GM12891 (cell line): ENCODE data around the gene CD46.

Source experiments
- PAX5 ChIP-seq: IDR thresholded peaks from 2 replicates; pipeline ENCODE4 v1.6.1; 2011; ENCODE audit warnings: low read length, moderate library complexity, mild to moderate bottlenecking; ENCODE audit not compliant: insufficient read depth, severe bottlenecking
- POLR2A ChIP-seq: IDR thresholded peaks from 2 replicates; pipeline ENCODE4 v1.6.1; 2011; ENCODE audit warnings: low read depth, low read length, control low read depth
- POLR2AphosphoS5 ChIP-seq: IDR thresholded peaks from 2 replicates; pipeline ENCODE4 v1.6.1; 2011; ENCODE audit warnings: low read depth, low read length, control low read depth
- POU2F2 ChIP-seq: IDR thresholded peaks from 2 replicates; pipeline ENCODE4 v1.6.1; 2011; ENCODE audit warnings: low read depth, mild to moderate bottlenecking, control low read depth, low read length, moderate library complexity
- SPI1 ChIP-seq: IDR thresholded peaks from 2 replicates; pipeline ENCODE4 v1.6.1; 2011; ENCODE audit warnings: low read depth, low read length, control low read depth
- TAF1 ChIP-seq: IDR thresholded peaks from 2 replicates; pipeline ENCODE4 v1.6.1; 2011; ENCODE audit warnings: low read depth, low read length, control low read depth

DNA sequence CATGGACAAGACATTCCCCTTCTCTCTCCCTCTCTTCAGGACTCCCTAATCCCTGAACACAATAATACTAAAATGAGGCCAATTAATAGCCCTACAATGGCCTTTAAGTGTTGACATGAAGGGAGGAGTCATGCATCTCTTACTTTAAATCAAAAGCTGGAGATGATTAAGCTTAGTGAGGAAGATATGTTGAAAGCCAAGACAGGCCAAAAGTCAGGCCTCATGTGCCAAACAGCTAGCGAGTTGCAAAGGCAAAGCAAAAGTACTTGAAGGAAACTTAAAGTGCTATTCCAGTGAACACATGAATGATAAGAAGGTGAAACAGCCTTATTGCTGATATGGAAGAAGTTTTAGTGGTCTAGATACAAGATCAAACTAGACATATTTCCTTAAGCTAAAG is 49.5 kb upstream of the CD46 start:
- TF ChIP-seq POLR2A = no peak
- no peak for TF ChIP-seq POLR2AphosphoS5
- no peak for TF ChIP-seq PAX5
- no peak for TF ChIP-seq TAF1
- no peak for TF ChIP-seq POU2F2
- TF ChIP-seq SPI1 = no peak
